ENCODE results near the gene PLA2G4F.

Gene PLA2G4F

GRCh38 chr15:42111924-42112323, 44.5 kb downstream of the PLA2G4F start:
- TF ChIP-seq SIN3A (IDR thresholded peaks at IDR 0.05; ENCODE audit: borderline replicate concordance, insufficient read depth, low read length) (no peak), POLR2AphosphoS5 (IDR thresholded peaks at IDR 0.05; ENCODE audit: low read depth, low read length) (no peak), TAF1 (IDR thresholded peaks at IDR 0.05; ENCODE audit: borderline replicate concordance, insufficient read depth, low read length) (no peak), FOXP2 (optimal IDR thresholded peaks at IDR 0.05; ENCODE audit: borderline replicate concordance, extremely low read depth, extremely low read length, insufficient read depth) (no peak), REST (IDR thresholded peaks at IDR 0.05; ENCODE audit: insufficient read depth in 1 of 2, low read depth in 2 of 2, low read length in 2 of 2) (no peak)

DNA sequence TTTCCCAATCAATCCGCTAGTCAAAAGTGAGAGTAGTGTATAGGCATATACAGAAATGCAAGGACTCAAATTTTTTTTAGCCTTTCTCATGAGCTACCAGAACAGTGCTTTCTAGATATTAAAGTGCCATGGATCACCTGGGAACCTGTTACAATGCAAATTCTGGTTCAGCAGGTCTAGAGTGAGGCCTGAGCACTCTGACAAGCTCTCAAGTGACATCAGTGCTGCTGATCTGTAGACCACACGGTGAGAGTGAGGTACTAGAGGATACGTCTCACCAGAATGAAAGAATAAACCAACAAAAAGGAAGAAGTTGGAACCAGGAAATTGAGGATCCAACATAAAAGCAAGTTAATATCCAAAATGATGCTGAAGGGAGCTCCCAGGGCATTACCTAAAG, 46.1 kb downstream of the PLA2G4F start:
- TF ChIP-seq TAF1 (IDR thresholded peaks at IDR 0.05; ENCODE audit: borderline replicate concordance, insufficient read depth, low read length) (no peak), POLR2AphosphoS5 (IDR thresholded peaks at IDR 0.05; ENCODE audit: low read depth, low read length) (no peak), SIN3A (IDR thresholded peaks at IDR 0.05; ENCODE audit: borderline replicate concordance, insufficient read depth, low read length) (no peak), FOXP2 (optimal IDR thresholded peaks at IDR 0.05; ENCODE audit: borderline replicate concordance, extremely low read depth, extremely low read length, insufficient read depth) (no peak), REST (IDR thresholded peaks at IDR 0.05; ENCODE audit: insufficient read depth in 1 of 2, low read depth in 2 of 2, low read length in 2 of 2) (no peak)

DNA sequence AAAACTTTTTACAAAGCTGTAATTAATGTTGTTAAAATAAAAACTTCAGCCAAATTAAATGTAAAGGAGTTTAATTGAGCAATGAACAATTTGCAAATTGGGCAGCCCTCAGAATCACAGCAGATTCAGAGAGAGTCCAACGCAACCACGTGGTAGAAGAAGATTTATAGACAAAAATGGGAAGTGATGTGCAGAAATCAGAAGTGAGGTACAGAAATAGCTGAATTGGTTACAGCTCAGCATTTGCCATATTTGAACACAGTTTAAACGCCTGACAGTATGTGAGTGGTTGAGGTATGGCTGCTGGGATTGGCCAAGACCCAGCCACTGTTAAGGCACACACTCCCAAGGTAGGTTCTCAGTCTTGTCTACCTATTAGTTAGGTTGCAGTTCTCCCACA, 47.6 kb downstream of the PLA2G4F start:
- TF ChIP-seq POLR2AphosphoS5 (IDR thresholded peaks at IDR 0.05; ENCODE audit: low read depth, low read length): no peak

- no peak for TF ChIP-seq FOXP2 (optimal IDR thresholded peaks at IDR 0.05; ENCODE audit: borderline replicate concordance, extremely low read depth, extremely low read length, insufficient read depth)
- no peak for TF ChIP-seq REST (IDR thresholded peaks at IDR 0.05; ENCODE audit: insufficient read depth in 1 of 2, low read depth in 2 of 2, low read length in 2 of 2)
- TF ChIP-seq SIN3A (IDR thresholded peaks at IDR 0.05; ENCODE audit: borderline replicate concordance, insufficient read depth, low read length): no peak
- no peak for TF ChIP-seq POLR2AphosphoS5 (IDR thresholded peaks at IDR 0.05; ENCODE audit: low read depth, low read length)
- TF ChIP-seq TAF1 (IDR thresholded peaks at IDR 0.05; ENCODE audit: borderline replicate concordance, insufficient read depth, low read length): no peak
These were observed 48.2 kb downstream of the PLA2G4F start for GRCh38 chr15:42108189-42108588.

DNA sequence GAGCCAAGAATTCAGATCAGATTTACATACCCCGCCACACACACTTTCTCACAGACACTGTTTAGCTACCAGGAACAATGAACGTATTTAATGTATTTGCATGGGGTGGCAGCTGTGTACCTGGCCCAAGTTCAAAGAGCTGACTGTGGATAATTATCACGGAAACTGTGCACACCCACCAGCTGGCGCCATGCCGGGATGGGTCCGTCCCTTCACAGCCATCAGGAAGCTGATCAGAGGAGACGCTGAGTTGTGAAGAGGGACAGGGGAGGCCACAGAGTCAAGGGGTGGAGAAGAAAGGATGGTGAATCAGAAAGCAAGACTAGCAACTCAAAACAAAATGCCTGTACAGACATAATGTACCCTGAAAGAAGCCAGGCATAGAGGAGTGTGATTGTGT, 49.0 kb downstream of the PLA2G4F start:
- TF ChIP-seq FOXP2 (optimal IDR thresholded peaks at IDR 0.05; ENCODE audit: borderline replicate concordance, extremely low read depth, extremely low read length, insufficient read depth): no peak
- TF ChIP-seq POLR2AphosphoS5 (IDR thresholded peaks at IDR 0.05; ENCODE audit: low read depth, low read length): no peak
- TF ChIP-seq SIN3A (IDR thresholded peaks at IDR 0.05; ENCODE audit: borderline replicate concordance, insufficient read depth, low read length): no peak
- TF ChIP-seq REST (IDR thresholded peaks at IDR 0.05; ENCODE audit: insufficient read depth in 1 of 2, low read depth in 2 of 2, low read length in 2 of 2): no peak
- no peak for TF ChIP-seq TAF1 (IDR thresholded peaks at IDR 0.05; ENCODE audit: borderline replicate concordance, insufficient read depth, low read length)
